ENCODE data around the gene RALGPS1. TPM values are rescaled to one million over a fixed set of nuclear protein-coding genes. Genes with fewer than 3 reads are reported as not detected.

RALGPS1 gene
- total and polyA plus RNA-seq, 7 donors, result 6.6 to 18.6 (median 11.4) TPM

GRCh38 chr9:127216210-127216887 is 301.8 kb downstream of the RALGPS1 start:
- H3K4me3 ChIP-seq, result no peak overlapping the region
- TF ChIP-seq POLR2A (IDR thresholded peaks at IDR 0.05) (no peak), POLR2AphosphoS5 (IDR thresholded peaks at IDR 0.05) (no peak), EP300 (IDR thresholded peaks at IDR 0.05) (no peak)
- TF ChIP-seq, protein P1, sequence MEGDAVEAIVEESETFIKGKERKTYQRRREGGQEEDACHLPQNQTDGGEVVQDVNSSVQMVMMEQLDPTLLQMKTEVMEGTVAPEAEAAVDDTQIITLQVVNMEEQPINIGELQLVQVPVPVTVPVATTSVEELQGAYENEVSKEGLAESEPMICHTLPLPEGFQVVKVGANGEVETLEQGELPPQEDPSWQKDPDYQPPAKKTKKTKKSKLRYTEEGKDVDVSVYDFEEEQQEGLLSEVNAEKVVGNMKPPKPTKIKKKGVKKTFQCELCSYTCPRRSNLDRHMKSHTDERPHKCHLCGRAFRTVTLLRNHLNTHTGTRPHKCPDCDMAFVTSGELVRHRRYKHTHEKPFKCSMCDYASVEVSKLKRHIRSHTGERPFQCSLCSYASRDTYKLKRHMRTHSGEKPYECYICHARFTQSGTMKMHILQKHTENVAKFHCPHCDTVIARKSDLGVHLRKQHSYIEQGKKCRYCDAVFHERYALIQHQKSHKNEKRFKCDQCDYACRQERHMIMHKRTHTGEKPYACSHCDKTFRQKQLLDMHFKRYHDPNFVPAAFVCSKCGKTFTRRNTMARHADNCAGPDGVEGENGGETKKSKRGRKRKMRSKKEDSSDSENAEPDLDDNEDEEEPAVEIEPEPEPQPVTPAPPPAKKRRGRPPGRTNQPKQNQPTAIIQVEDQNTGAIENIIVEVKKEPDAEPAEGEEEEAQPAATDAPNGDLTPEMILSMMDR (IDR thresholded peaks at IDR 0.05), result no peak
- no peak overlapping the region for H3K27ac ChIP-seq
- H3K4me1 ChIP-seq, result no peaks in the 10 kb centered on the region
- H3K27me3 ChIP-seq, result no peaks in the 10 kb centered on the region
- DNase-seq, result no peak
- intact Hi-C loops (cut with DNase I), result no loop called here
- H3K9me3 ChIP-seq, result no peaks in the 10 kb centered on the region
- WGBS, 2 donors, result 91 to 93% methylated on average over 7 of the region's 7 CpGs
- H3K36me3 ChIP-seq, result no peaks in the 10 kb centered on the region

DNA sequence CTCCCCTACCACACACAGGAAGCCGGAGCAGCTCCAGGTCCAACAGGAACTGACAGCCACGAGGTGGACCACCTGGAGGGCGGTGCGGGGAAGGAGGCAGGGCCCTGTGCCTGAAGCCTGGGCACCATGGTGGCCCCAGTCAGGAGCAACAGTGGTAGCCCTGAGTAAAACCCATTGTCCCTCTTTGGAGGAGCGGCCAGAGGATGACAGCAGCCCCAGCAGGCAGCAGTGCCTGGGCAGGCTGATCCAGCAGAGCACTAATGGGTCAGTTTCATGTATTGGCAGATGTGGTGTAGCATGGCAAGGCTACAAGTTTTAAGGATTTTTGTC is 302.3 kb downstream of the RALGPS1 start:
- WGBS, 2 donors, result 84 to 91% methylated on average over 5 of the region's 5 CpGs
- DNase-seq, result no peak
- intact Hi-C loops (cut with DNase I), result no loop called here

GRCh38 chr9:127218818-127219217 is 304.2 kb downstream of the RALGPS1 start:
- WGBS, 2 donors, result 94% methylated on average over 10 of the region's 10 CpGs
- Histone ChIP-seq H3K4me1 (peaks cover 0 to 3% (median 2%) of the 10 kb centered on the region in 4 donors), H3K27ac (no peak overlapping the region), H3K9me3 (no peaks in the 10 kb centered on the region), H3K4me3 (no peak overlapping the region), H3K36me3 (no peaks in the 10 kb centered on the region), H3K27me3 (no peaks in the 10 kb centered on the region)
- intact Hi-C loops (cut with DNase I), result no loop called here
- TF ChIP-seq POLR2AphosphoS5 (IDR thresholded peaks at IDR 0.05) (no peak), EP300 (IDR thresholded peaks at IDR 0.05) (no peak), POLR2A (IDR thresholded peaks at IDR 0.05) (no peak)
- TF ChIP-seq, protein P1 (IDR thresholded peaks at IDR 0.05), result no peak
- no peak for DNase-seq

More for the DNA sequence above, 302.3 kb downstream of the RALGPS1 start:
- Histone ChIP-seq H3K36me3 (no peaks in the 10 kb centered on the region), H3K4me1 (no peaks in the 10 kb centered on the region), H3K27ac (no peak overlapping the region), H3K9me3 (no peaks in the 10 kb centered on the region), H3K4me3 (no peak overlapping the region), H3K27me3 (no peaks in the 10 kb centered on the region)
- TF ChIP-seq, protein P1 (IDR thresholded peaks at IDR 0.05), result no peak
- TF ChIP-seq POLR2A (IDR thresholded peaks at IDR 0.05), result no peak
- no peak for TF ChIP-seq POLR2AphosphoS5 (IDR thresholded peaks at IDR 0.05)
- TF ChIP-seq EP300 (IDR thresholded peaks at IDR 0.05), result no peak

DNA sequence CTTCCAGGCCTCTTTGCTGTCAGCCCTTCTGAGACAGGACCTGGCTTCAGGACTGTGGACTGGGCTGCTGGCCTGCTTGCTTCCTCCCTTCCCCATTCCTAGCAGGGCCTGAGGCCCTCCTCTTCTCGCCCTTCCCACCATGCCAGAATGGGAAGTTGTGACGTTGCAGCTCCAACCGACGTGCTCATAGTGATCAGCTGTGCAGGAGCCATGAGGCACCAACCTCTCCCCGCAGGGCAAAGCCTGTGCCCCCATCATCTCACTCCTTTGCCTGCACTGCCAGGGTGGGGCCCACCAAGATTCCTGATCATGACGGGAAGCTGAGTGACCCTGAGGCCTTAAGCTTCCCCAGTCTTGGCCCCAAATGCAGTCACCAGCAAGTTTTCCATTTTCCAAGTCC is 304.9 kb downstream of the RALGPS1 start:
- TF ChIP-seq POLR2A (IDR thresholded peaks at IDR 0.05) (no peak), POLR2AphosphoS5 (IDR thresholded peaks at IDR 0.05) (no peak), EP300 (IDR thresholded peaks at IDR 0.05) (no peak)
- TF ChIP-seq, protein P1 (IDR thresholded peaks at IDR 0.05), result no peak
- H3K4me3 ChIP-seq, result no peak overlapping the region
- H3K27ac ChIP-seq, result no peak overlapping the region
- H3K36me3 ChIP-seq, result no peaks in the 10 kb centered on the region
- no peaks in the 10 kb centered on the region for H3K9me3 ChIP-seq
- intact Hi-C loops (cut with DNase I), result no loop called here
- 83 to 92% methylated on average over 6 of the region's 6 CpGs for WGBS, 2 donors
- no peaks in the 10 kb centered on the region for H3K27me3 ChIP-seq
- peaks cover 0 to 10% (median 9%) of the 10 kb centered on the region in 4 donors for H3K4me1 ChIP-seq
- DNase-seq, result no peak

GRCh38 chr9:127221695-127222094 is 307.1 kb downstream of the RALGPS1 start:
- no peak overlapping the region for H3K4me3 ChIP-seq
- no peak for DNase-seq
- WGBS, 2 donors, result 51 to 81% methylated on average over 2 of the region's 2 CpGs
- TF ChIP-seq, protein P1 (IDR thresholded peaks at IDR 0.05), result no peak
- TF ChIP-seq POLR2A (IDR thresholded peaks at IDR 0.05), result no peak
- peaks cover 0 to 23% (median 20%) of the 10 kb centered on the region in 4 donors for H3K4me1 ChIP-seq
- intact Hi-C loops (cut with DNase I), result no loop called here
- no peak overlapping the region for H3K27ac ChIP-seq
- no peaks in the 10 kb centered on the region for H3K36me3 ChIP-seq
- no peaks in the 10 kb centered on the region for H3K9me3 ChIP-seq
- H3K27me3 ChIP-seq, result no peaks in the 10 kb centered on the region

Data from sigmoid colon (tissue), 7 donors.